Endothelial cell of umbilical vein (primary cell): Measurements from ENCODE around the gene PLOD2. TPM values are rescaled to one million over a fixed set of nuclear protein-coding genes. Genes with fewer than 3 reads are reported as not detected.

Source experiments
- BruUV-seq: library from RNA; stranded (reverse); fragments of 400-500 nt; replicated peaks from 2 replicates; lab custom pipeline; 2021; lab: Mats Ljungman, UMichigan
- CTCF ChIA-PET: fragments of 300-600, 350-600 bp; sonication (Branson Sonifier 250); formaldehyde crosslinking; loops from one replicate; lab custom pipeline; 2021; ENCODE audit warnings: antibody characterized with exemption, inconsistent platforms; lab: Charles Lee
- POLR2A ChIA-PET: fragments of 300-600, 350-600 bp; sonication (Branson Sonifier 250); formaldehyde crosslinking; loops from one replicate; lab custom pipeline; 2021; ENCODE audit warnings: antibody characterized with exemption, inconsistent platforms; lab: Charles Lee
- DNase-seq: peaks from one replicate; pipeline ENCODE4 v3.0.0-alpha.2; 2011; ENCODE audit warnings: low read depth, low spot score
- FAIRE-seq: peaks from 2 replicates; lab custom pipeline; 2011; peaks lifted over from hg19 to GRCh38; lab: Jason Lieb, UNC
- H2AFZ ChIP-seq: 2 replicates; pipeline ENCODE4 v1.6.0; 2012; ENCODE audit warnings: low read depth, low read length, control low read depth, inconsistent platforms
- H3K27ac ChIP-seq: 2 replicates; pipeline ENCODE4 v1.5.1; 2011; ENCODE audit warnings: low read depth, mild to moderate bottlenecking, control low read depth, low read length, moderate library complexity; ENCODE audit not compliant: insufficient read depth
- H3K27me3 ChIP-seq, 2 experiments: 2 replicates each; pipeline versions ENCODE4 v1.6.0 to v1.6.1; 2011; ENCODE audit warnings: low read length in 2 of 2, mixed read lengths in 1 of 2; ENCODE audit not compliant: control insufficient read depth in 2 of 2, insufficient read depth in 2 of 2
- H3K36me3 ChIP-seq, 2 experiments: 2 replicates in 1 of 2; 3 replicates in 1 of 2; pipeline ENCODE4 v1.5.1; 2011; ENCODE audit warnings: low read length in 2 of 2, mild to moderate bottlenecking in 1 of 2, moderate library complexity in 1 of 2; ENCODE audit not compliant: control insufficient read depth in 2 of 2, insufficient read depth in 2 of 2; ENCODE audit errors: extremely low read depth in 1 of 2
- H3K4me1 ChIP-seq: 3 replicates; pipeline ENCODE4 v1.5.1; 2011; ENCODE audit warnings: mild to moderate bottlenecking, low read length; ENCODE audit not compliant: control insufficient read depth, insufficient read depth; ENCODE audit errors: extremely low read depth
- H3K4me2 ChIP-seq: 2 replicates; pipeline ENCODE4 v1.6.1; 2011; ENCODE audit warnings: low read length, control low read depth, mixed read lengths; ENCODE audit not compliant: insufficient read depth
- H3K4me3 ChIP-seq, 3 experiments: fragments of 200-600 bp in 1 of 3; sonication (generic), shearing (Covaris generic) in 1 of 3; replicated peaks in 1 of 3; 2 replicates each; pipeline ENCODE4 v1.5.1; 2011 to 2016; ENCODE audit warnings: control low read depth in 3 of 3, low read length in 3 of 3, mild to moderate bottlenecking in 2 of 3, inconsistent platforms in 1 of 3, low read depth in 1 of 3, moderate library complexity in 1 of 3; ENCODE audit not compliant: insufficient read depth in 1 of 3
- H3K79me2 ChIP-seq: 2 replicates; pipeline ENCODE4 v1.6.0; 2012; ENCODE audit warnings: low read length, inconsistent platforms; ENCODE audit not compliant: control insufficient read depth, insufficient read depth
- H3K9ac ChIP-seq: replicated peaks from 2 replicates; pipeline ENCODE3; 2011; ENCODE audit warnings: low read length, control low read depth; ENCODE audit not compliant: insufficient read depth; ENCODE audit errors: extremely low read depth
- H3K9me1 ChIP-seq: replicated peaks from 3 replicates; pipeline ENCODE4 v1.6.0; 2011; ENCODE audit warnings: mild to moderate bottlenecking, low read length; ENCODE audit not compliant: control insufficient read depth, insufficient read depth; ENCODE audit errors: extremely low read depth
- H3K9me3 ChIP-seq: replicated peaks from 2 replicates; pipeline ENCODE4 v1.5.1; 2012; ENCODE audit warnings: low read length, inconsistent platforms; ENCODE audit not compliant: control insufficient read depth, insufficient read depth
- H4K20me1 ChIP-seq: replicated peaks from 2 replicates; pipeline ENCODE3; 2011; ENCODE audit warnings: mild to moderate bottlenecking, low read length; ENCODE audit not compliant: control insufficient read depth, insufficient read depth; ENCODE audit errors: extremely low read depth
- CTCF ChIP-seq, 2 donors: IDR thresholded peaks; 1 replicate in 1 of 2; 2 replicates in 1 of 2; pipeline ENCODE4 v1.5.1; 2011; ENCODE audit warnings: low read length in 2 of 2, mild to moderate bottlenecking in 2 of 2, moderate library complexity in 2 of 2, control low read depth in 1 of 2, inconsistent platforms in 1 of 2, low read depth in 1 of 2; ENCODE audit not compliant: insufficient read depth in 1 of 2; ENCODE audit errors: extremely low read depth in 1 of 2
- EZH2 ChIP-seq: IDR thresholded peaks from 2 replicates; pipeline ENCODE4 v1.6.1; 2012; ENCODE audit warnings: borderline replicate concordance, low read depth, mild to moderate bottlenecking, moderate library complexity, low read length, inconsistent platforms; ENCODE audit not compliant: severe bottlenecking
- FOS ChIP-seq: IDR thresholded peaks from 2 replicates; pipeline ENCODE4 v1.6.1; 2011; ENCODE audit warnings: mild to moderate bottlenecking, low read length, moderate library complexity, borderline replicate concordance; ENCODE audit not compliant: insufficient read depth
- GATA2 ChIP-seq: IDR thresholded peaks from 2 replicates; pipeline ENCODE4 v1.7.0; 2011; ENCODE audit warnings: low read depth, mild to moderate bottlenecking, moderate library complexity, mixed read lengths, low read length; ENCODE audit not compliant: insufficient read length, insufficient read depth
- JUN ChIP-seq: IDR thresholded peaks from 2 replicates; pipeline ENCODE4 v1.6.1; 2011; ENCODE audit warnings: borderline replicate concordance, low read depth; ENCODE audit not compliant: insufficient read length, insufficient read depth
- MAX ChIP-seq: IDR thresholded peaks from 2 replicates; pipeline ENCODE4 v1.6.1; 2011; ENCODE audit not compliant: insufficient read depth, insufficient read length
- MYC ChIP-seq: IDR thresholded peaks from one replicate; pipeline ENCODE4 v1.6.1; 2011; ENCODE audit warnings: mild to moderate bottlenecking, low read depth, low read length
- POLR2A ChIP-seq: IDR thresholded peaks from 2 replicates; pipeline ENCODE4 v1.6.1; 2012; ENCODE audit warnings: low read depth, mild to moderate bottlenecking, control low read depth, low read length
- POLR2AphosphoS5 ChIP-seq: IDR thresholded peaks from 2 replicates; pipeline ENCODE4 v1.6.1; 2012; ENCODE audit warnings: low read depth, mild to moderate bottlenecking, control low read depth, low read length, moderate library complexity; ENCODE audit not compliant: insufficient read depth
- dilution Hi-C: fragments of 300-500 bp; cut with MboI; formaldehyde crosslinking; loops from one replicate; pipeline ENCODE4 v1.15.0; 2019; ENCODE audit warnings: low sequenced_read_pairs; ENCODE audit not compliant: extremely low pct_ligation_motif_present
- intact Hi-C: fragments of 100-400 bp; cut with micrococcal nuclease; formaldehyde crosslinking; loops from one replicate; pipeline ENCODE4 v1.10.0; 2022
- polyA plus RNA-seq, 4 experiments: library from polyadenylated mRNA; depleted of rRNA in 3 of 4; stranded (reverse) in 3 of 4; unstranded in 1 of 4; fragments of >200 nt; gene quantifications; 2 replicates each; pipeline versions ENCODE4 v1.2.1 to v1.2.3, GENCODE V29; 2011 to 2012; ENCODE audit warnings: missing spikeins in 1 of 4
- total RNA-seq: library from RNA; stranded (reverse); gene quantifications from 2 replicates; pipeline ENCODE4 v1.2.3, GENCODE V29; 2021

PLOD2 gene
- total and polyA plus RNA-seq, 2 donors (not counting 3 experiments of a cell fraction or from before 2014, with no cell fraction given) = 36.1 to 193 TPM

- TF ChIP-seq CTCF (IDR thresholded peaks at IDR 0.05; ENCODE audit: extremely low read depth in 1 of 2, insufficient read depth in 1 of 2, low read depth in 1 of 2, low read length in 2 of 2) (no peak), EZH2 (no peak), MYC (no peak), POLR2AphosphoS5 (no peak), POLR2A (no peak)
- Histone ChIP-seq H3K4me3 (no peak overlapping the region), H3K9ac (no peak overlapping the region), H3K79me2 (peaks cover 36% of the 10 kb centered on the region), H3K27me3 (no peaks in the 10 kb centered on the region), H3K36me3 (peaks cover 0 to 11% of the 10 kb centered on the region in 2 experiments), H4K20me1 (no peaks in the 10 kb centered on the region), H2AFZ (no peak overlapping the region), H3K4me1 (peaks cover 13% of the 10 kb centered on the region), H3K9me1 (no peaks in the 10 kb centered on the region), H3K27ac (no peak overlapping the region), H3K4me2 (no peak overlapping the region), H3K9me3 (no peaks in the 10 kb centered on the region)
- dilution Hi-C loops (no loop called here), intact Hi-C loops (no loop called here)
- CTCF ChIA-PET = interaction anchor here (1.0 to 2.7 kb wide), 9 partner anchors 10 to 97 kb away, joined by 3 to 16 read pairs (median 3); partner anchors contain the start of gene PLOD2
- no TSS peak for BruUV-seq
- FAIRE-seq (no peak), DNase-seq (peak; percentile 43)
- POLR2A ChIA-PET = interaction anchor here (1.3 kb wide), 1 partner anchor 67 kb away, joined by 5 read pairs; no protein-coding TSS in a partner anchor
These were observed 68.8 kb downstream of the PLOD2 start for GRCh38 chr3:146092230-146092629.

- peaks cover 13% of the 10 kb centered on the region for H3K4me1 ChIP-seq
- H3K27me3 ChIP-seq = no peaks in the 10 kb centered on the region
- H2AFZ ChIP-seq = no peak overlapping the region
- no peak overlapping the region for H3K27ac ChIP-seq
- dilution Hi-C loops (no loop called here), intact Hi-C loops (loop anchor here (2.0 kb wide), 1 partner anchor 17 kb away; no protein-coding TSS in a partner anchor)
- POLR2A ChIA-PET = no interaction called here
- FAIRE-seq = no peak
- no TSS peak for BruUV-seq
- peaks cover 0 to 11% of the 10 kb centered on the region in 2 experiments for H3K36me3 ChIP-seq
- H3K4me3 ChIP-seq = no peak overlapping the region
- no peak for DNase-seq
- no peak overlapping the region for H3K9ac ChIP-seq
- no peaks in the 10 kb centered on the region for H3K9me3 ChIP-seq
- H4K20me1 ChIP-seq = no peaks in the 10 kb centered on the region
- no peaks in the 10 kb centered on the region for H3K9me1 ChIP-seq
- CTCF ChIA-PET = interaction anchor here (1.2 to 2.7 kb wide), 5 partner anchors 10 to 98 kb away, joined by 4 to 16 read pairs (median 5); no protein-coding TSS in a partner anchor
- peaks cover 36% of the 10 kb centered on the region for H3K79me2 ChIP-seq
- H3K4me2 ChIP-seq = no peak overlapping the region
- TF ChIP-seq POLR2A (no peak), CTCF (IDR thresholded peaks at IDR 0.05; ENCODE audit: extremely low read depth in 1 of 2, insufficient read depth in 1 of 2, low read depth in 1 of 2, low read length in 2 of 2) (no peak), POLR2AphosphoS5 (no peak), EZH2 (no peak), FOS (no peak), MYC (no peak), GATA2 (no peak), MAX (no peak), JUN (no peak)
These were observed 69.6 kb downstream of the PLOD2 start for GRCh38 chr3:146091397-146091796.
